Brain pericyte (primary cell): ENCODE measurements around the gene LRP1B.

Experiments
- DNase-seq: peaks from one replicate; pipeline ENCODE4 v3.0.0-alpha.2; 2012; ENCODE audit warnings: low read depth, low spot score

The LRP1B gene

GRCh38 chr2:141694180-141694579, 436.6 kb downstream of the LRP1B start:
- DNase-seq: no peak

GRCh38 chr2:141692829-141693228, 438.0 kb downstream of the LRP1B start:
- DNase-seq: no peak

GRCh38 chr2:141676139-141676538, 454.7 kb downstream of the LRP1B start:
- no peak for DNase-seq

- no peak for DNase-seq
These were observed 464.6 kb downstream of the LRP1B start for GRCh38 chr2:141666191-141666590.

DNA sequence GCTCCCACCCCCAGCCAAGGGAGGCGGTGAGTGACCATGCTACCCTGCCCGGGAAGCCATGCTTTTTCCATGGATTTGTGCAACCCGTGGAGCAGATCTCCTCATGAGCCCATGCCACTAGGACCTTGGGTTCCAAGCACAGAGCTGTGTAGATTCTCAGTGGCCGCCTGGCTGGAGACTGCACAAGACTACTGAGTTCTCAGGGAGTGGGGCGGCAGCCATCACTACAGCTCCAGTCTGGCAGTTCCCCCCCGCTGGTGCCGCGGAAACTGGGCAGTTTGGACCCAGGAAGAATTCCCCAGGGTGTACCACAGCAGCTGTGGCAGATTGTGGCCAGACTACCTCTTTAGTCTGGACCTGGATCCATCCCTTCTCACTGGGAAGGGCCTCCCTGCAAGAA, 470.6 kb downstream of the LRP1B start:
- no peak for DNase-seq

- no peak for DNase-seq
These were observed 476.5 kb downstream of the LRP1B start for GRCh38 chr2:141654311-141654710.

DNA sequence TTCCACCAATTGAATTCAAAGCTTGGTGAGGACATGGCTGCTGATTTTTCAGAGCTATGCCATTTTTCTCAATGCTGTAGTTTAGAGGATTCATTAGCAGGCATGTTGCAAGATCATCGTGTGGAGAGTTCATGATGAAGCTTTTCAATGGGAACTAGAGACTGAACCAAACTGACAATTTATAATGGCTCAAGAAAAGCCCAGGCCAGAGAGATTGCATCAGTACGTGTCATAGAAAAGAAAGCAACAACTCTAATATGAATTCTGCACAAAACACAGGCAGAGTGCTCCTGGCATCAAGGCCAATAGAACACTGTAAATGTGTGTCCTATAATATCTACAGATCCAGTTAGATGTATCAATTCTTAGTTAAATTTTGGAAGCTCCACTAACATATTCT, 477.6 kb downstream of the LRP1B start:
- no peak for DNase-seq

GRCh38 chr2:141652308-141652707, 478.5 kb downstream of the LRP1B start:
- DNase-seq: no peak

GRCh38 chr2:141647353-141647752, 483.5 kb downstream of the LRP1B start:
- DNase-seq: no peak

DNA sequence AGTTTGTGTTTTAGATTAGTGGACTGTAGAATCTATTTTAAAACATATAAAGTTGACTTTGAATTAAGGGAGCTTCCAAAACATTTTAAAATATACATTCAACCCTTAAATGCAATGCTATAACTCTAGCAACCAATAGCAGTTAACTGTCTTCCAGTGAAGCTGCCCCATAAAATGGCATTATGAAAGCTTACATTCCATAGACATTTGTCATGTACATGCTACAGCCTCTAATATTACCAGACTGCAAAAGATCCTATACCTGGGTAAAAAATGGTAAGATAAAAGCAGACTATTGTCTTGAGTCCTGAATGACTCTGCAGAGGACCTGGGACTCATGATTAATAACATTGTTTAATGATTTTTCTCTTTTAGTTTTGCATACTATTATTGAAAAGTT, 489.4 kb downstream of the LRP1B start:
- DNase-seq: no peak

DNA sequence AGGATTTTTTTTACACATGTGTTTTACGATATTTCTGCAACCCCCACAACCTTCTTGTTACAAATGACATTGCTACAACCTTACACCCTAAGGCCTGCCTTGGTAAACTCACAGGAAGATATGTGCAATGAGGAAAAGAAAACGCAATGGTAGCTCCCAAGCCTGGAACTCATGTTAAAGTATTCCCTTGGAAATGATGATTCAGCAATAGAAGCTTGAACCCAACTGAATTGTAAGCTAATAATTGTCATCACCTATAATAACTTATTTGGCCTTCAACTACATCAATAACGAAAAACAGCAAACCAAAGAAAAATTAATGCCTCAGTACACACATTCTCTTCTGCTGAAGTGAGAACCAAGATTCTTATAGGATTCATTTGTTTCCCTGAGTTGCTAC, 491.0 kb downstream of the LRP1B start:
- DNase-seq: no peak

DNA sequence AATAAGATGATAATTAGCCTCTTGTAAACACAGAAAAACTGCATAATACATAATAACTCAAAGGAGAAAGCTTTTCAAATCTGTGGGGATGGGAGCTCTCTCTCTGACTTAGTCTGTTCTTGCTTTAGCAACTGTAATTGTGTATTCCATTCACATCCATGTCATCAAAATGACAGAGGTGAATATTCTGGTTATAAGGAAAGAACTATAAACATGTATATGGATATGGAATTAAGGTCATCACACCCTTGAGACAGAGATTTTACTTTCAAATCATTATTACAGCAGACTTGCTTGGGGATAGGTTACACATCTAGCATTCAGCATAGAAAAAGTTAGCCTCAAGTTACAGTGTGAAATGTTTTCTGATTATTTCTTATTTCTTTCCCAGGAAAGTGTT, 497.7 kb downstream of the LRP1B start:
- DNase-seq: no peak

- DNase-seq: no peak
These were observed 500.3 kb downstream of the LRP1B start for GRCh38 chr2:141630407-141630930.

GRCh38 chr2:141620372-141620771, 510.4 kb downstream of the LRP1B start:
- no peak for DNase-seq

DNA sequence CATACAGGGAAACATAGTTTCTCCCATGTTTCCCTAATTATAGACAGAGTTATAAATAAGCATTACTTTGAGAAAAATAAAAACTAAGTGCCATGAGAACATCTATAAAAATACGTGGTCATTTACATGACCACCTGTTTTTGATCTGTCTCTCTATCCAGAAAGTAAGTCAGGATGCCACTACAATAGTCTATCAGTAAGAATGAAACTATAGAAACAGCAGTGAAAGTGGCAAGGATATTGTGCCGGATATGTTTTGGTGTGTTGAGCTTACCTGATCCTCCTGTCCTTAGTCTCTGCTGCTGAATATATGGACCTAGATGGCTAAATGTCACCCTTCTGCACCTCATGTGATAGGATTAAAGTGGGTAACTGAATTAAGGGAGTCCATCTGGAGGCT, 512.4 kb downstream of the LRP1B start:
- no peak for DNase-seq

GRCh38 chr2:141611981-141612380, 518.8 kb downstream of the LRP1B start:
- no peak for DNase-seq

DNA sequence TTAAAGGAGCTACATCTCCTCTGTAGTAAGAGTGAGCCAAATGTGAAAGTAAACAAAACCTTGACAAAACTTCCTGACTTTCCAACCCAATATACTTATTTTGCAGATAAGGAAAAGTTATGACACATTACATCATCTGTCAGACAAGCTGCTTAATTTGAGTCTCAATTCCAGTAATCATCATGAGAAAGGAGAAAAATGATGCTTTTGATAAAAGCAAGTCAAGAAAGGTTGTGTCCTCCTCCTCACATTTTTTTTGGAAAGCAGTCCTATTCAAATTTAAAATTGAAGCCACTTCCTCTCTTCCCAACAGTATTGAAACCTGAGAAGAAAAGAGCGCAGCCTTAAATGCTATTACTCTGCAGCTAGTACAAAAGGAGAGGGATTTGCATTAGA, 519.6 kb downstream of the LRP1B start:
- no peak for DNase-seq

DNA sequence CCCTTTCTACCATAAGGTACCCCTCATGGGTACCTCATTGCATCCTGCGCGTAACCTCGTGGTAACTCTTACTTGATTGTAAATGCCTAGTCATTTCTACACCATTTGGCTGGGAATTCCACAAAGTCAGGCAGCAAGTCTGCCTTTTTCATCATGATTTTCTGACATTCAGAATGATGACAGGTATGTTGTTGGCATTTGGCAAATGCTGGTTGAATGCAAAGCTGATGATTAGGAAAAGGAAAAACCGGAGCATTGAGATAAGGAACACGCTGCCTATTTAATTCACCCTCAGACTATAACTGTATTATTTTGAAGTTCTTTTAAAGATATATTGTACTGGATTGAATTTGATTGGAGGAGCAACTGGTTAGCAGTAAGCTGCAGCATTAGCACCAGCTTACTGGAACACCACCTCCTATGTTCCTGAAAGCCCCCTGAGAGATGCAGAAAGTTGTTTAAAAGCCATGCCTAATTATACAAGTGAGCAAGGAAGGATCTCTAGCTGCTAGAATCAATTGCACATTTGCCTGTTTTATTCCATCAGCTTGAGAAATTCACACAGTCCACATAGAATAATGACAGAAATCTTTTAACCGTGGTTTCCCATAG, 520.1 kb downstream of the LRP1B start:
- no peak for DNase-seq

DNA sequence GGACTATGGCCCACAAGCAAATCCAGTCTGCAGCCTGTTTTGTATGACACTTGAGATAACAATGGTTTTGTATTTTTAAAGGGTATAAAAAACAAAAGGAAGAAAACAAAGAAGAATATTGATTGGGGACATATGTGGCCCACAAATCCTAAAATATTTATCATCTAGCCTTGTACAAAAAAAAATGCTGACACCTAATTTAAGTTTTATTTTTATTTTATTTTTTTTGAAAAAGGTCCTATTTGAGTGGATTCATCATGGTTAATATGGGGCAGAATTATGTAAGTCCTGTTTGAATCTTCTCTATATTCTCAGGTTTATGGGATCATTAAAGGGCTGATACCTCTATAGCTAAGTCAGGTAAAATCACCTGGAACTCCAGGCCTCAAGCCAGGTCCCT, 525.7 kb downstream of the LRP1B start:
- DNase-seq: no peak

DNA sequence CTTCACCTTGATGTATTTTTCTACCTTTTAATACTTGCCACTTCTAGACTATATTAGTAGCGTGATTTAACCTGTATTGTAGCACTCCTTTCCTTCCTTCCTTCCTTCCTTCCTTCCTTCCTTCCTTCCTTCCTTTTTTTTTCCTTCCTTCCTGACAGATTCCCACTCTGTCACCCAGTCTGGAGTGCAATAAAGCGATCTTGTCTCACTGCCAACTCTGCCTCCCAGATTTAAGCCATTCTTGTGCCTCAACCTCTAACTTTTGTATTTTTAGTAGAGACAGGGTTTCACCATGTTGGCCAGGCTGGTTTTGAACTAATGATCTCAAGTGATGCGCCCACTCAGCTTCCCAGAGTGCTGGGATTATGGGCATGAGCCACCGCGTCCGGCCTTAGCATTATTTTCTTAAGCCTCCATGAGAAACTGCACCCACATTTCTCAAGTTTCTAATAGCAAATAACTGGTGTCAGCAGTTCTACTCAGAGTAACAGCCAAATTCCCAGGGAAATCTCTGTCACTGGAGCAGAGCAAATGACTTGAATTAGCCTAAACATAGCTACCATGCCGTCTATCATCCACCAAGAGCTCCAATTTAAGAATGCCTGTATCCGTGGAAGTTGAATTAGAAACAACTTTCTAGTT, 529.2 kb downstream of the LRP1B start:
- no peak for DNase-seq

- no peak for DNase-seq
These were observed 531.1 kb downstream of the LRP1B start for GRCh38 chr2:141599721-141600120.

DNA sequence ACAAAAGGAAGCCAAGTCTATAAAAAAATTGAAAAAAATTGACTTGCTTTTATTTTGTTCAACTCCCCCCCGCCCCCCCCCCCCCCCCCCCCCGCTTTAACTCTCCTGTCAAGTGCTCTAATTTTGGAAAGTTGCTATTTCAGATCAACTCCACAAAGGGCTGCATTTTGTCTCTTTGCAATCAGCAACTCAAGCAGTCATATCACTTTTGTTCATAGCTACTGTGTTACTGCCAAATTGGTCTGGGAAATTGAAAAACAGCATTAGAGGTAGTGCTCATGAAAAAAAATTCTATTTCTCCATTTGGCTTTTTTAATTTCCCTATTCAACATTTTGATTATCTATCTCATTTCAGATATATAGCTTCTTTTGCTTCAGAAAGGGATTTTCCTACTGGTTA, 531.8 kb downstream of the LRP1B start:
- DNase-seq: no peak

DNA sequence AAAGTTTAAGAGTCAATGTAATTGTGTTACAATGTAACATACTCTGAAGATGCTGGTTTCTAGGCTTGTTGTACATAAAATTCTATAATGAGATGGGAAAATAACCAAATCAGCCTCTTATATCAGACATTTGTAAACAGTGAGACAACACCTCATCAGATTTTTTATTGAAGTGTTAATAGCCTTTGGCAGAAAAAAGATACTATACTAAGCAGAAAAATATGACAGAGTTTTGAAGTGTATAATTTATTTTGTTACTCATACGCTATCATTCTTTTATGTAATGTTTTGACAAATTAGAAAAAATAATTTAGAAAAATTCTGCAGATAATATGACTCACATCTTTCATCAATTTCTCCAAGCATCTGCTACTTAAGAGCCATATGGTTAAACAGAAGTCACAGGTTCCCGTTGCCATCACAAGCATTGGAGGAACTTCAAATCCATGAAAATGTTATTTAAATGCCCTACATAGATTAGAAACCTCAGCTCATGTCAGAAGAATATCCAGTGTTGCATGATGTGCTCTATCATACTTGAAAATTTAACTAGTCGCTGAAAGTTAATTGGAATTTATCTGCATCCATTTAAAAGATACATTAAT, 535.4 kb downstream of the LRP1B start:
- no peak for DNase-seq
